Neuronal stem cell (in vitro differentiated cells): ENCODE measurements around the gene TEDDM1.

Experiments
- DNase-seq: peaks from one replicate; pipeline ENCODE4 v3.0.0-alpha.2; 2013; ENCODE audit warnings: low spot score
- H2AFZ ChIP-seq: one replicate; pipeline ENCODE4 v1.6.1; 2013; ENCODE audit warnings: mild to moderate bottlenecking, low read length, inconsistent platforms
- H2AK5ac ChIP-seq: 2 replicates; pipeline ENCODE4 v1.6.1; 2013; ENCODE audit warnings: low read depth, mild to moderate bottlenecking, inconsistent platforms, low read length, moderate library complexity, mixed read lengths
- H2BK120ac ChIP-seq: 2 replicates; pipeline ENCODE4 v1.6.1; 2013; ENCODE audit warnings: low read depth, mild to moderate bottlenecking, inconsistent platforms, low read length, moderate library complexity, mixed read lengths
- H2BK12ac ChIP-seq: one replicate; pipeline ENCODE4 v1.6.1; 2013; ENCODE audit warnings: low read length, inconsistent platforms
- H2BK15ac ChIP-seq: 2 replicates; pipeline ENCODE4 v1.6.1; 2013; ENCODE audit warnings: mild to moderate bottlenecking, low read length, inconsistent platforms, mixed read lengths
- H2BK5ac ChIP-seq: one replicate; pipeline ENCODE4 v1.6.1; 2013; ENCODE audit warnings: inconsistent platforms, mild to moderate bottlenecking, low read length, moderate library complexity
- H3K14ac ChIP-seq: one replicate; pipeline ENCODE4 v1.6.1; 2013; ENCODE audit warnings: low read length, inconsistent platforms
- H3K18ac ChIP-seq: 2 replicates; pipeline ENCODE4 v1.6.1; 2013; ENCODE audit warnings: low read length, inconsistent platforms
- H3K23ac ChIP-seq: 2 replicates; pipeline ENCODE4 v1.6.1; 2013; ENCODE audit warnings: low read depth, mild to moderate bottlenecking, mixed read lengths, low read length, inconsistent platforms; ENCODE audit not compliant: poor library complexity
- H3K27ac ChIP-seq: replicated peaks from 3 replicates; pipeline ENCODE4 v1.5.1; 2013; ENCODE audit warnings: low read length, inconsistent platforms
- H3K27me3 ChIP-seq, 3 experiments: 2 replicates each; pipeline ENCODE4 v1.6.1; 2013; ENCODE audit warnings: low read length in 3 of 3, mild to moderate bottlenecking in 2 of 3, inconsistent platforms in 1 of 3, low read depth in 1 of 3, mixed read lengths in 1 of 3, moderate library complexity in 1 of 3; ENCODE audit not compliant: control insufficient read depth in 3 of 3, insufficient read depth in 3 of 3
- H3K36me3 ChIP-seq, 2 donors: replicated peaks in 1 of 2; 2 replicates each; pipeline ENCODE4 v1.6.1; 2013; ENCODE audit warnings: low read length in 2 of 2; ENCODE audit not compliant: control insufficient read depth in 2 of 2, insufficient read depth in 2 of 2
- H3K4ac ChIP-seq: 2 replicates; pipeline ENCODE4 v1.6.1; 2013; ENCODE audit warnings: inconsistent platforms, mild to moderate bottlenecking, low read length, moderate library complexity
- H3K4me1 ChIP-seq, 2 donors: 1 replicate in 1 of 2; 2 replicates in 1 of 2; pipeline ENCODE4 v1.6.1; 2013; ENCODE audit warnings: low read length in 2 of 2, low read depth in 1 of 2; ENCODE audit not compliant: control insufficient read depth in 2 of 2, insufficient read depth in 1 of 2
- H3K4me2 ChIP-seq: one replicate; pipeline ENCODE4 v1.6.1; 2013; ENCODE audit warnings: mild to moderate bottlenecking, low read length, inconsistent platforms; ENCODE audit not compliant: insufficient read depth, poor library complexity, severe bottlenecking
- H3K4me3 ChIP-seq, 2 donors: 2 replicates each; pipeline ENCODE4 v1.5.1; 2013; ENCODE audit warnings: low read length in 2 of 2, mild to moderate bottlenecking in 2 of 2, inconsistent platforms in 1 of 2, moderate library complexity in 1 of 2
- H3K79me1 ChIP-seq: one replicate; pipeline ENCODE4 v1.6.1; 2013; ENCODE audit warnings: low read depth, mild to moderate bottlenecking, inconsistent platforms, low read length, moderate library complexity
- H3K9ac ChIP-seq: one replicate; pipeline ENCODE4 v1.6.1; 2013; ENCODE audit warnings: mild to moderate bottlenecking, low read depth, low read length, inconsistent platforms; ENCODE audit not compliant: poor library complexity
- H3K9me3 ChIP-seq, 2 donors: replicated peaks in 1 of 2; 2 replicates each; pipeline versions ENCODE3 to v1.6.1; 2013; ENCODE audit warnings: low read length in 2 of 2, mild to moderate bottlenecking in 2 of 2, inconsistent platforms in 1 of 2, low read depth in 1 of 2, mixed read lengths in 1 of 2, moderate library complexity in 1 of 2; ENCODE audit not compliant: control insufficient read depth in 2 of 2, insufficient read depth in 1 of 2
- H4K8ac ChIP-seq: one replicate; pipeline ENCODE4 v1.6.1; 2013; ENCODE audit warnings: low read depth, mild to moderate bottlenecking, inconsistent platforms, low read length, moderate library complexity
- H4K91ac ChIP-seq: one replicate; pipeline ENCODE4 v1.6.1; 2013; ENCODE audit warnings: low read length, low read depth, mild to moderate bottlenecking, inconsistent platforms; ENCODE audit not compliant: poor library complexity
- WGBS, 2 donors: extraction: QIAGEN DNeasy Blood & Tissue Kit; methylation state at CpG; one replicate each; pipeline ENCODE4 v1.1.7; 2013; ENCODE audit warnings: missing lambda C conversion rate in 2 of 2, mixed read lengths in 1 of 2; ENCODE audit not compliant: insufficient read length in 2 of 2, insufficient replicate concordance in 1 of 2; ENCODE audit errors: extremely low coverage in 2 of 2; 5-methylcytosine and 5-hydroxymethylcytosine counted together

The TEDDM1 gene

DNA sequence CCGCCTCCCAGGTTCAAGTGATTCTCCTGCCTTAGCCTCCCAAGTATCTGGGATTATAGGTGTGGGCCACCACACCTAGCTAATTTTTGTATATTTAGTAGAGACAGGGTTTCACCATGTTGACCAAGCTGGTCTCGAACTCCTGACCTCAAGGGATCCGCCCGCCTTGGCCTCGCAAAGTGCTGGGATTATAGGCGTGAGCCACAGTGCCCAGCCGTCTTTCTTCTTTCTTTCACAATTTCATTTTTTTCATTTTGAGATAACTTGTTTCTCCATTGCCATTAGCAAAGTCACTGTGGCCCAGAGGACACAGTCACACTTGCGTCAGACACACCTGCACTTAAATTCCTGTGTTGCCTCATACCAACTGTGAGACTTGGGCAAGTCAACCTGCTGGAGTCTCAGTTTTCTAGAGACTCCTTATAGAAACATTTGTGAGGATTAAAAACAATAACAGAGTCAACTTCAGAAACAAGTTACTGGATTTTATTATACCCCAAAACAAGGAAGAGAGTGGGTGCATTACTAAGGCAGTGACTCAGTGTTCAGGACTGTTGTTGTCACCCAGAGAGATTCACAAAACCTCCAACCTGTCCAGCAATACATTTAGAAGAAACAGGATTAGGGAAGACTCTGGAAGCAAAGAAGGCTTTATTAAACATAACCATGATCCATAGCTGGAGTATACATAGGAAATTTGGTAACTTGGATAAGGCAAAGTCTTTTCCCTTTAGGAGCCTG lies 2.6 kb downstream of the TEDDM1 start:
- Histone ChIP-seq H3K79me1 (no peaks in the 10 kb centered on the region), H4K91ac (no peak overlapping the region), H2AK5ac (no peak overlapping the region), H3K4ac (no peak overlapping the region), H4K8ac (no peak overlapping the region), H3K18ac (no peak overlapping the region), H2BK120ac (no peak overlapping the region), H3K14ac (no peak overlapping the region), H2BK15ac (no peak overlapping the region), H3K4me3 (no peak overlapping the region), H2BK12ac (no peak overlapping the region), H2AFZ (no peak overlapping the region), H2BK5ac (no peak overlapping the region), H3K27me3 (peaks cover 0 to 7% (median 0%) of the 10 kb centered on the region in 3 experiments), H3K23ac (no peak overlapping the region), H3K4me1 (peaks cover 5% of the 10 kb centered on the region in 2 donors), H3K9ac (no peak overlapping the region), H3K36me3 (no peaks in the 10 kb centered on the region), H3K9me3 (no peaks in the 10 kb centered on the region), H3K4me2 (no peak overlapping the region), H3K27ac (no peak overlapping the region)
- no peak for DNase-seq
- WGBS, 2 donors, result no CpG with 5 or more reads among the region's 8 CpGs

DNA sequence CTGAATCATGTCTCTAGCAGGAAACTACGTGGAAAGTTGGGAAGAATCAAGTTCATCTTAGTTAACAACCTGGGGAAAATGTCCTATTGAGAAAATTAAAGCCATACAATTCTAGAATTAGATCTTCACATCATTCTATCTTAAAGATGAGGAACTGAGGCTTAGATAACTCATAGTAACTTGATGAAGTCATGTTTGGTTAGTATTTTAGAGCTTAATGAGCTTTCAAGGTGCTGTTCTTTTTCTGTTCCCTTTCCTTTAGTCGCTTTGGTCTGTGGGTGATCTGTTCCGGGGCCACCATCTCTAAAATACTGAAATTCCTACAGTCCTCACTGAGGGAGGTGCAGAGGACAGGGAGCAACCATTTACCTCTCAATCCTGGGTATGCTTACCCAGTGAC lies 4.6 kb downstream of the TEDDM1 start:
- Histone ChIP-seq H3K9me3 (no peaks in the 10 kb centered on the region), H3K9ac (no peak overlapping the region), H3K4me2 (no peak overlapping the region), H3K14ac (no peak overlapping the region), H3K4ac (no peak overlapping the region), H3K18ac (no peak overlapping the region), H2BK12ac (no peak overlapping the region), H3K36me3 (no peaks in the 10 kb centered on the region), H2BK5ac (no peak overlapping the region), H4K8ac (no peak overlapping the region), H2BK15ac (no peak overlapping the region), H3K4me1 (peaks cover 5% of the 10 kb centered on the region in 2 donors), H3K23ac (no peak overlapping the region), H3K27ac (no peak overlapping the region), H3K27me3 (peaks cover 0 to 7% (median 0%) of the 10 kb centered on the region in 3 experiments), H2BK120ac (no peak overlapping the region), H3K4me3 (no peak overlapping the region), H4K91ac (no peak overlapping the region), H3K79me1 (no peaks in the 10 kb centered on the region), H2AFZ (no peak overlapping the region), H2AK5ac (no peak overlapping the region)
- WGBS, 2 donors, result no CpG with 5 or more reads among the region's 3 CpGs
- no peak for DNase-seq

GRCh38 chr1:182394055-182394775 lies 6.3 kb downstream of the TEDDM1 start:
- Histone ChIP-seq H3K4me2 (no peak overlapping the region), H3K23ac (no peak overlapping the region), H3K4ac (no peak overlapping the region), H3K79me1 (no peaks in the 10 kb centered on the region), H4K8ac (no peak overlapping the region), H2BK15ac (no peak overlapping the region), H3K27me3 (no peaks in the 10 kb centered on the region), H2AK5ac (no peak overlapping the region), H2AFZ (no peak overlapping the region), H2BK120ac (no peak overlapping the region), H3K4me1 (peaks cover 5% of the 10 kb centered on the region in 2 donors), H4K91ac (no peak overlapping the region), H2BK5ac (no peak overlapping the region), H3K9ac (no peak overlapping the region), H3K9me3 (no peaks in the 10 kb centered on the region), H3K27ac (no peak overlapping the region), H3K18ac (no peak overlapping the region), H3K36me3 (peaks cover 6 to 14% of the 10 kb centered on the region in 2 donors), H2BK12ac (no peak overlapping the region), H3K14ac (no peak overlapping the region), H3K4me3 (no peak overlapping the region)
- DNase-seq, result no peak
- no CpG with 5 or more reads among the region's 5 CpGs for WGBS, 2 donors
